Large intestine (tissue), 3 donors: ENCODE measurements around the gene VSX2. TPM values are rescaled to one million over a fixed set of nuclear protein-coding genes. Genes with fewer than 3 reads are reported as not detected.

Experiments used
- DNase-seq, 2 donors: peaks; one replicate each; pipeline versions ENCODE4 v3.0.0 to v3.0.0-alpha.2; 2013
- H3K27ac ChIP-seq: one replicate; pipeline ENCODE4 v1.5.1; 2013; ENCODE audit warnings: low read length
- H3K27me3 ChIP-seq: 2 replicates; pipeline ENCODE4 v1.6.1; 2013; ENCODE audit warnings: low read length; ENCODE audit not compliant: control insufficient read depth, insufficient read depth
- H3K36me3 ChIP-seq: 2 replicates; pipeline ENCODE4 v1.6.1; 2013; ENCODE audit warnings: low read length; ENCODE audit not compliant: control insufficient read depth, insufficient read depth
- H3K4me1 ChIP-seq: one replicate; pipeline ENCODE4 v1.6.1; 2013; ENCODE audit warnings: low read length; ENCODE audit not compliant: control insufficient read depth, insufficient read depth
- H3K4me3 ChIP-seq: one replicate; pipeline ENCODE4 v1.5.1; 2013; ENCODE audit warnings: low read length
- H3K9me3 ChIP-seq: one replicate; pipeline ENCODE4 v1.6.1; 2013; ENCODE audit warnings: mild to moderate bottlenecking, low read depth, low read length, moderate library complexity; ENCODE audit not compliant: control insufficient read depth
- WGBS: methylation state at CpG from one replicate; pipeline ENCODE4 v1.1.5; 2013; ENCODE audit warnings: low lambda C conversion rate; ENCODE audit not compliant: insufficient coverage; 5-methylcytosine and 5-hydroxymethylcytosine counted together
- polyA plus RNA-seq: library from polyadenylated mRNA; unstranded; fragments of 120-200 nt; gene quantifications from one replicate; pipeline ENCODE4 v1.2.1, GENCODE V29; 2013

The VSX2 gene
- polyA plus RNA-seq, 1 donor: not detected

GRCh38 chr14:74221741-74222140, 17.5 kb upstream of the VSX2 start:
- H3K27ac ChIP-seq: no peak overlapping the region
- WGBS: no CpG with 5 or more reads among the region's 7 CpGs
- no peaks in the 10 kb centered on the region for H3K4me1 ChIP-seq
- no peak for DNase-seq
- H3K36me3 ChIP-seq: no peaks in the 10 kb centered on the region
- H3K4me3 ChIP-seq: no peak overlapping the region
- no peaks in the 10 kb centered on the region for H3K9me3 ChIP-seq
- H3K27me3 ChIP-seq: peaks cover 43% of the 10 kb centered on the region

GRCh38 chr14:74223016-74223415, 16.2 kb upstream of the VSX2 start:
- Histone ChIP-seq H3K9me3 (no peaks in the 10 kb centered on the region), H3K27me3 (peaks cover 37% of the 10 kb centered on the region), H3K4me1 (no peaks in the 10 kb centered on the region), H3K27ac (no peak overlapping the region), H3K36me3 (no peaks in the 10 kb centered on the region), H3K4me3 (no peak overlapping the region)
- no CpG with 5 or more reads among the region's 6 CpGs for WGBS
- no peak for DNase-seq

GRCh38 chr14:74231784-74232183, 7.5 kb upstream of the VSX2 start:
- no peaks in the 10 kb centered on the region for H3K36me3 ChIP-seq
- no peak overlapping the region for H3K27ac ChIP-seq
- 67% methylated on average over 3 of the region's 8 CpGs for WGBS
- H3K9me3 ChIP-seq: no peaks in the 10 kb centered on the region
- no peak for DNase-seq
- H3K27me3 ChIP-seq: peaks cover 47% of the 10 kb centered on the region
- H3K4me1 ChIP-seq: no peaks in the 10 kb centered on the region
- H3K4me3 ChIP-seq: no peak overlapping the region

- peaks cover under 1% of the 10 kb centered on the region for H3K4me1 ChIP-seq
- no peak overlapping the region for H3K4me3 ChIP-seq
- H3K27ac ChIP-seq: no peak overlapping the region
- peaks cover 3% of the 10 kb centered on the region for H3K9me3 ChIP-seq
- no peak for DNase-seq
- no peaks in the 10 kb centered on the region for H3K36me3 ChIP-seq
- peaks cover 70% of the 10 kb centered on the region for H3K27me3 ChIP-seq
- no CpG with 5 or more reads among the region's 4 CpGs for WGBS
Measured at GRCh38 chr14:74235017-74235416, 4.2 kb upstream of the VSX2 start.

GRCh38 chr14:74237441-74237840, 1.8 kb upstream of the VSX2 start:
- no peak for DNase-seq
- Histone ChIP-seq H3K27ac (no peak overlapping the region), H3K36me3 (no peaks in the 10 kb centered on the region), H3K9me3 (peaks cover 16% of the 10 kb centered on the region), H3K27me3 (peaks cover 86% of the 10 kb centered on the region), H3K4me1 (peaks cover 11% of the 10 kb centered on the region), H3K4me3 (no peak overlapping the region)
- 72% methylated on average over 2 of the region's 4 CpGs for WGBS

GRCh38 chr14:74239848-74240793, 872 bp downstream of the VSX2 start:
- DNase-seq: peak in 1 of 2 donors; percentile 31
- peaks cover 16% of the 10 kb centered on the region for H3K9me3 ChIP-seq
- H3K27ac ChIP-seq: no peak overlapping the region
- H3K36me3 ChIP-seq: no peaks in the 10 kb centered on the region
- no CpG with 5 or more reads among the region's 94 CpGs for WGBS
- H3K4me1 ChIP-seq: peaks cover 11% of the 10 kb centered on the region
- H3K27me3 ChIP-seq: peaks cover 95% of the 10 kb centered on the region
- no peak overlapping the region for H3K4me3 ChIP-seq

- peaks cover 97% of the 10 kb centered on the region for H3K27me3 ChIP-seq
- no peak overlapping the region for H3K27ac ChIP-seq
- no peaks in the 10 kb centered on the region for H3K36me3 ChIP-seq
- H3K4me1 ChIP-seq: peaks cover 11% of the 10 kb centered on the region
- no CpG with 5 or more reads among the region's 80 CpGs for WGBS
- H3K4me3 ChIP-seq: no peak overlapping the region
- DNase-seq: peak in 1 of 2 donors; percentile 42
- H3K9me3 ChIP-seq: peaks cover 16% of the 10 kb centered on the region
Measured at GRCh38 chr14:74240794-74241651, 1.8 kb downstream of the VSX2 start.

- no peak overlapping the region for H3K4me3 ChIP-seq
- no peaks in the 10 kb centered on the region for H3K36me3 ChIP-seq
- H3K27me3 ChIP-seq: peaks cover 99% of the 10 kb centered on the region
- peaks cover 11% of the 10 kb centered on the region for H3K4me1 ChIP-seq
- peaks cover 16% of the 10 kb centered on the region for H3K9me3 ChIP-seq
- DNase-seq: no peak
- no peak overlapping the region for H3K27ac ChIP-seq
- 30% methylated on average over 2 of the region's 14 CpGs for WGBS
Measured at GRCh38 chr14:74241652-74242017, 2.4 kb downstream of the VSX2 start.

- no peak for DNase-seq
- Histone ChIP-seq H3K4me1 (peaks cover 11% of the 10 kb centered on the region), H3K9me3 (peaks cover 16% of the 10 kb centered on the region), H3K36me3 (no peaks in the 10 kb centered on the region), H3K27me3 (peaks cover 99% of the 10 kb centered on the region), H3K4me3 (no peak overlapping the region), H3K27ac (no peak overlapping the region)
- no CpG with 5 or more reads among the region's 28 CpGs for WGBS
Measured at GRCh38 chr14:74242021-74242779, 3.0 kb downstream of the VSX2 start.

- Histone ChIP-seq H3K27me3 (peaks cover 98% of the 10 kb centered on the region), H3K4me3 (no peak overlapping the region), H3K9me3 (peaks cover 16% of the 10 kb centered on the region), H3K36me3 (no peaks in the 10 kb centered on the region), H3K27ac (no peak overlapping the region), H3K4me1 (peaks cover 11% of the 10 kb centered on the region)
- WGBS: no CpG with 5 or more reads among the region's 4 CpGs
- DNase-seq: no peak
Measured at GRCh38 chr14:74242780-74243042, 3.5 kb downstream of the VSX2 start.
